B cell (primary cell): ENCODE data around the gene NPVF. TPM values are rescaled to one million over a fixed set of nuclear protein-coding genes. Genes with fewer than 3 reads are reported as not detected.

Experiments
- ATAC-seq: fragments of 200-7000 bp; cut with Tn5 transposase; one replicate; pipeline ENCODE4 v1.10.0; 2021; ENCODE audit warnings: low read depth, mild to moderate bottlenecking, moderate number of reproducible peaks, moderate library complexity
- CTCF ChIA-PET: fragments of 350-600 bp; sonication (Branson Sonifier 250); formaldehyde crosslinking; loops from one replicate; lab custom pipeline; 2021; ENCODE audit warnings: antibody characterized with exemption, inconsistent platforms; lab: Charles Lee
- POLR2A ChIA-PET: fragments of 350-600 bp; sonication (Branson Sonifier 250); formaldehyde crosslinking; loops from one replicate; lab custom pipeline; 2021; ENCODE audit warnings: antibody characterized with exemption; lab: Charles Lee
- DNase-seq: peaks from one replicate; pipeline ENCODE4 v3.0.0; 2013
- H2AFZ ChIP-seq: 2 replicates; pipeline ENCODE4 v1.6.1; 2012; ENCODE audit warnings: mild to moderate bottlenecking, low read depth, low read length; ENCODE audit not compliant: insufficient read depth, poor library complexity, severe bottlenecking
- H3K27ac ChIP-seq, 2 donors: 1 replicate in 1 of 2; 2 replicates in 1 of 2; pipeline ENCODE4 v1.5.1; 2012 to 2013; ENCODE audit warnings: low read length in 2 of 2, mild to moderate bottlenecking in 2 of 2, moderate library complexity in 1 of 2
- H3K27me3 ChIP-seq, 4 experiments: fragments of 200-600 bp in 1 of 4; sonication (generic) in 1 of 4; replicated peaks in 1 of 4; 1 replicate in 2 of 4; 2 replicates in 2 of 4; pipeline versions ENCODE4 v1.6.1 to v1.7.0; 2013 to 2016; ENCODE audit warnings: low read length in 3 of 4, mild to moderate bottlenecking in 2 of 4, mixed read lengths in 1 of 4, moderate library complexity in 1 of 4; ENCODE audit not compliant: insufficient read depth in 4 of 4, control insufficient read depth in 3 of 4; ENCODE audit errors: control extremely low read depth in 1 of 4
- H3K36me3 ChIP-seq, 2 experiments: replicated peaks in 1 of 2; 1 replicate in 1 of 2; 2 replicates in 1 of 2; pipeline versions ENCODE4 v1.6.1 to v1.7.1; 2013; ENCODE audit warnings: low read length in 1 of 2; ENCODE audit not compliant: insufficient read depth in 2 of 2, control insufficient read depth in 1 of 2; ENCODE audit errors: control extremely low read depth in 1 of 2, extremely low read depth in 1 of 2
- H3K4me1 ChIP-seq, 2 donors: fragments of 200-600 bp in 1 of 2; sonication (generic) in 1 of 2; 1 replicate in 1 of 2; 2 replicates in 1 of 2; pipeline versions ENCODE4 v1.5.1 to v1.6.1; 2013 to 2017; ENCODE audit warnings: low read length in 2 of 2; ENCODE audit not compliant: control insufficient read depth in 2 of 2, insufficient read depth in 2 of 2
- H3K4me2 ChIP-seq: replicated peaks from 2 replicates; pipeline ENCODE3; 2012; ENCODE audit warnings: mild to moderate bottlenecking, low read depth, low read length; ENCODE audit not compliant: poor library complexity, severe bottlenecking
- H3K4me3 ChIP-seq, 5 experiments: fragments of 200-600 bp in 1 of 5; sonication (generic) in 1 of 5; 1 replicate in 3 of 5; 2 replicates in 2 of 5; pipeline versions ENCODE4 v1.5.1 to v1.7.0; 2011 to 2016; ENCODE audit warnings: low read length in 4 of 5, mild to moderate bottlenecking in 4 of 5, low read depth in 2 of 5, control low read depth in 1 of 5, moderate library complexity in 1 of 5; ENCODE audit not compliant: insufficient read depth in 1 of 5; ENCODE audit errors: control extremely low read depth in 1 of 5, extremely low read depth in 1 of 5
- H3K79me2 ChIP-seq: fragments of 200-600 bp; sonication (generic); one replicate; pipeline ENCODE4 v1.6.0; 2016; ENCODE audit warnings: low read length; ENCODE audit not compliant: control insufficient read depth, insufficient read depth
- H3K9ac ChIP-seq: fragments of 200-600 bp; sonication (generic); 2 replicates; pipeline ENCODE4 v1.6.1; 2017; ENCODE audit warnings: mild to moderate bottlenecking, low read length, moderate library complexity
- H3K9me3 ChIP-seq, 3 donors: one replicate each; pipeline versions ENCODE4 v1.6.1 to v1.7.1; 2013; ENCODE audit warnings: low read length in 2 of 3; ENCODE audit not compliant: control insufficient read depth in 2 of 3, insufficient read depth in 1 of 3; ENCODE audit errors: control extremely low read depth in 1 of 3
- H4K20me1 ChIP-seq: 2 replicates; pipeline ENCODE4 v1.6.0; 2012; ENCODE audit warnings: mild to moderate bottlenecking, low read length; ENCODE audit not compliant: insufficient read depth, control insufficient read depth, poor library complexity, severe bottlenecking
- H3K27ac Mint-ChIP-seq: one replicate; pipeline ENCODE4 v1.8.0; 2021; ENCODE audit warnings: mixed read lengths
- H3K27me3 Mint-ChIP-seq: one replicate; pipeline ENCODE4 v1.8.0; 2021; ENCODE audit warnings: mixed read lengths
- H3K4me1 Mint-ChIP-seq: one replicate; pipeline ENCODE4 v1.8.0; 2021; ENCODE audit warnings: mixed read lengths
- H3K4me3 Mint-ChIP-seq: one replicate; pipeline ENCODE4 v1.8.0; 2021; ENCODE audit warnings: mixed read lengths
- H3K9me3 Mint-ChIP-seq: one replicate; pipeline ENCODE4 v1.8.0; 2022; ENCODE audit warnings: mixed read lengths; ENCODE audit not compliant: insufficient read depth
- CTCF ChIP-seq: fragments of 200-600 bp; IDR thresholded peaks from one replicate; pipeline ENCODE4 v1.8.0; 2022; ENCODE audit warnings: antibody characterized with exemption, mild to moderate bottlenecking
- EZH2 ChIP-seq: IDR thresholded peaks from 2 replicates; pipeline ENCODE4 v1.6.1; 2012; ENCODE audit warnings: borderline replicate concordance, low read depth, mild to moderate bottlenecking, moderate library complexity, low read length; ENCODE audit not compliant: insufficient read depth, poor library complexity, severe bottlenecking
- WGBS: methylation state at CpG from one replicate; pipeline ENCODE4 v1.1.5; 2013; ENCODE audit warnings: missing lambda C conversion rate; ENCODE audit not compliant: insufficient coverage; 5-methylcytosine and 5-hydroxymethylcytosine counted together
- intact Hi-C: fragments of 100-400 bp; cut with micrococcal nuclease; formaldehyde crosslinking; loops from one replicate; pipeline ENCODE4 v1.10.0; 2022
- polyA plus RNA-seq: library from polyadenylated mRNA; depleted of rRNA; stranded (reverse); fragments of >200 nt; gene quantifications from 2 replicates; pipeline ENCODE4 v1.2.3, GENCODE V29; 2012
- total RNA-seq, 2 donors: library from RNA; stranded (reverse); fragments of 120-200 nt in 1 of 2; gene quantifications; 1 replicate in 1 of 2; 2 replicates in 1 of 2; pipeline versions ENCODE4 v1.2.3 to v1.2.4, GENCODE V29; 2013 to 2022

The NPVF gene
- total and polyA plus RNA-seq, 2 donors (not counting 1 experiment from before 2014, with no cell fraction given), result not detected

GRCh38 chr7:25240896-25241295 lies 12.6 kb upstream of the NPVF start:
- ATAC-seq (no peak), DNase-seq (no peak)
- ChIA-PET POLR2A (no interaction called here), CTCF (no interaction called here)
- no peak overlapping the region for H3K4me3 ChIP-seq
- TF ChIP-seq EZH2 (no peak), CTCF (no peak)
- Mint-ChIP-seq H3K4me1 (no peaks in the 10 kb centered on the region), H3K27me3 (peaks cover 34% of the 10 kb centered on the region), H3K27ac (no peak overlapping the region), H3K4me3 (no peak overlapping the region), H3K9me3 (no peaks in the 10 kb centered on the region)
- H3K9ac ChIP-seq, result no peak overlapping the region
- H3K27me3 ChIP-seq, result peaks cover 0 to 4% (median 3%) of the 10 kb centered on the region in 4 experiments
- intact Hi-C loops, result no loop called here
- H3K79me2 ChIP-seq, result no peaks in the 10 kb centered on the region
- no peak overlapping the region for H3K27ac ChIP-seq
- H3K9me3 ChIP-seq, result no peaks in the 10 kb centered on the region
- no peaks in the 10 kb centered on the region for H3K36me3 ChIP-seq
- H2AFZ ChIP-seq, result no peak overlapping the region
- no peak overlapping the region for H3K4me2 ChIP-seq
- no peaks in the 10 kb centered on the region for H4K20me1 ChIP-seq
- no peaks in the 10 kb centered on the region for H3K4me1 ChIP-seq

- no peak overlapping the region for H3K27ac Mint-ChIP-seq
- peaks cover 0 to 7% (median 2%) of the 10 kb centered on the region in 4 experiments for H3K27me3 ChIP-seq
- no peak overlapping the region for H3K9ac ChIP-seq
- H3K4me3 Mint-ChIP-seq, result no peak overlapping the region
- ChIA-PET CTCF (no interaction called here), POLR2A (no interaction called here)
- H3K4me1 Mint-ChIP-seq, result no peaks in the 10 kb centered on the region
- ATAC-seq, result no peak
- no peaks in the 10 kb centered on the region for H3K79me2 ChIP-seq
- H3K9me3 Mint-ChIP-seq, result no peaks in the 10 kb centered on the region
- no peaks in the 10 kb centered on the region for H3K36me3 ChIP-seq
- no peaks in the 10 kb centered on the region for H4K20me1 ChIP-seq
- DNase-seq, result no peak
- H3K4me1 ChIP-seq, result no peaks in the 10 kb centered on the region
- no peak for TF ChIP-seq CTCF
- TF ChIP-seq EZH2, result no peak
- no peak overlapping the region for H3K4me2 ChIP-seq
- H3K27me3 Mint-ChIP-seq, result peaks cover 38% of the 10 kb centered on the region
- H3K27ac ChIP-seq, result no peak overlapping the region
- intact Hi-C loops, result no loop called here
- H3K4me3 ChIP-seq, result no peak overlapping the region
- 90% methylated on average over 7 of the region's 10 CpGs for WGBS
- H2AFZ ChIP-seq, result no peak overlapping the region
- H3K9me3 ChIP-seq, result no peaks in the 10 kb centered on the region
These were observed 12.1 kb upstream of the NPVF start for GRCh38 chr7:25240340-25240739.
